Measurements from ENCODE around the gene AP1G2. TPM values are rescaled to one million over a fixed set of nuclear protein-coding genes. Genes with fewer than 3 reads are reported as not detected.

Gene AP1G2
- polyA plus RNA-seq, 1 of the 3 experiments (the other 2 are of a cell fraction), result 88.3 TPM

DNA sequence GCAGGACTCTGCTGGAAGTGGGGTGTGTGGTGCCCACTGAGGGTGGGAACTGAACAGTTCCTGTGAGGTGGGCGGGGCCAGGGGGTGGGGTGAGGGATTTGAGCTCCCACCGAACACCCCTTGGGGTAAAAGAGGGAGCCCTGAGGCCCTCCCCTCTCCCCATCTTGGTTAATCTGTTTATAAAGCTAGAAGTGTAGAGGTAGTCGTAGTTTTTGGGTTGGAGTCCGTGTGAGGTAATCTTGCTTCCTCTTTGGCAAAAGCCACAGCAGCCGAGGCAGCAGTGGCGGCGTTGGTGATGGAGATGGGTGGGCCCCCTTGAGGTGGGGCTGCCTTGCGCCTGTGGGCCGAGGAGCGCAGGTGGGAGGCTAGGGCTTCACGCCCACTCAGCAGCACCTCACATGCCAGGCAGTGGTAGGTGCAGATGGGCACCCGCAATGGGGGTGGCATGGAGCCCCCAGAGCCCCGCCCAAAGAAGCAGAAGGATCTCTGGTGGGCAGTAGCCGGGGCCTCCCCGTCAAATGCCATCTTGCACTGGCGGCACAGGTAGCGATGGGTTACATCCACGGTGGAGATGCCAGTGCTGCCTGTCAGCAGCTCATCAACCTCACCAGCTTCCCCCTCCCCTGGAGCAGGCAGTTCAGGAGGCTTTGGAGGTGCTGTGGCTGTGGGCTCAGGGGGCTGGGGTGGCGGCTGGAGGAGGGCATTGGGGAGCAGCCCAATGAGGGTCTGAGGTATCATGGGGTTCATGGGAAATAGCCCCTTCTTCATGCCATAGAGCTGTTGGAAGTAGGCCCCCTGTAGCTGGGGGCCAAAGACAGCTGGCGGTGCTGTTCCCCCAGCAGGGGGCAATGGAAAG lies 45.6 kb downstream of the AP1G2 start:
- Histone ChIP-seq H3K27ac (ENCODE audit: low read depth in 2 of 2, low read length in 1 of 2) (no peak overlapping the region), H3K9me2 (no peaks in the 10 kb centered on the region), H3K27me3 (ENCODE audit: insufficient read depth) (no peaks in the 10 kb centered on the region), H4K20me1 (ENCODE audit: insufficient read depth) (no peaks in the 10 kb centered on the region), H3K9ac (no peak overlapping the region), H3K79me2 (ENCODE audit: insufficient read depth) (no peaks in the 10 kb centered on the region), H2AFZ (ENCODE audit: low read depth) (no peak overlapping the region), H3K4me3 (ENCODE audit: low read depth in 2 of 2, low read length in 1 of 2) (no peak overlapping the region), H3K4me1 (ENCODE audit: control insufficient read depth in 1 of 2, insufficient read depth in 2 of 2, low read depth in 1 of 2, low read length in 1 of 2) (no peaks in the 10 kb centered on the region), H3K36me3 (replicated peaks in 1 of 2; ENCODE audit: control insufficient read depth in 1 of 2, insufficient read depth in 2 of 2, low read length in 1 of 2) (peaks cover 0 to 6% of the 10 kb centered on the region in 2 experiments), H3F3A (replicated peaks; ENCODE audit: insufficient read depth) (no peaks in the 10 kb centered on the region), H3K4me2 (no peak overlapping the region), H3K9me3 (no peaks in the 10 kb centered on the region)
- POLR2A ChIA-PET, result interaction anchor here (1.2 kb wide), 1 partner anchor 9 kb away, joined by 4 read pairs; no protein-coding TSS in a partner anchor
- DNase-seq, result no peak
- CTCF ChIA-PET, result interaction anchor here (1.1 to 2.9 kb wide), 4 partner anchors 11 to 44 kb away, joined by 3 to 11 read pairs (median 8); no protein-coding TSS in a partner anchor
- WGBS (ENCODE audit: low lambda C conversion rate), result 85% methylated on average over 11 of the region's 20 CpGs
- TF ChIP-seq RCOR1 (IDR thresholded peaks at IDR 0.05; ENCODE audit: low read length), result no peak
- no peak for TF ChIP-seq GABPA (IDR thresholded peaks at IDR 0.05; ENCODE audit: low read depth)

- WGBS (ENCODE audit: low lambda C conversion rate), result 81% methylated on average over 14 of the region's 14 CpGs
- CTCF ChIA-PET, result interaction anchor here (1.1 to 2.0 kb wide), 4 partner anchors 8 to 39 kb away, joined by 3 to 9 read pairs (median 6); no protein-coding TSS in a partner anchor
- DNase-seq, result no peak
- H3K36me3 ChIP-seq (replicated peaks in 1 of 2; ENCODE audit: control insufficient read depth in 1 of 2, insufficient read depth in 2 of 2, low read length in 1 of 2), result peaks cover 0 to 3% of the 10 kb centered on the region in 2 experiments
- H3F3A ChIP-seq (replicated peaks; ENCODE audit: insufficient read depth), result no peaks in the 10 kb centered on the region
- POLR2A ChIA-PET, result no interaction called here
- H3K27me3 ChIP-seq (ENCODE audit: insufficient read depth), result no peaks in the 10 kb centered on the region
- no peak overlapping the region for H3K27ac ChIP-seq (ENCODE audit: low read depth in 2 of 2, low read length in 1 of 2)
- no peaks in the 10 kb centered on the region for H4K20me1 ChIP-seq (ENCODE audit: insufficient read depth)
- H3K4me1 ChIP-seq (ENCODE audit: control insufficient read depth in 1 of 2, insufficient read depth in 2 of 2, low read depth in 1 of 2, low read length in 1 of 2), result no peaks in the 10 kb centered on the region
- no peak overlapping the region for H3K4me2 ChIP-seq
- no peak overlapping the region for H3K9ac ChIP-seq
- H3K4me3 ChIP-seq (ENCODE audit: low read depth in 2 of 2, low read length in 1 of 2), result no peak overlapping the region
- H3K9me3 ChIP-seq, result no peaks in the 10 kb centered on the region
- no peaks in the 10 kb centered on the region for H3K79me2 ChIP-seq (ENCODE audit: insufficient read depth)
- no peaks in the 10 kb centered on the region for H3K9me2 ChIP-seq
- H2AFZ ChIP-seq (ENCODE audit: low read depth), result no peak overlapping the region
- TF ChIP-seq NFIC (IDR thresholded peaks at IDR 0.05; ENCODE audit: borderline replicate concordance), result no peak
- no peak for TF ChIP-seq ELF1 (IDR thresholded peaks at IDR 0.05)
- TF ChIP-seq TAF1 (IDR thresholded peaks at IDR 0.05; ENCODE audit: borderline replicate concordance, low read depth, low read length), result no peak
- TF ChIP-seq, protein P1, sequence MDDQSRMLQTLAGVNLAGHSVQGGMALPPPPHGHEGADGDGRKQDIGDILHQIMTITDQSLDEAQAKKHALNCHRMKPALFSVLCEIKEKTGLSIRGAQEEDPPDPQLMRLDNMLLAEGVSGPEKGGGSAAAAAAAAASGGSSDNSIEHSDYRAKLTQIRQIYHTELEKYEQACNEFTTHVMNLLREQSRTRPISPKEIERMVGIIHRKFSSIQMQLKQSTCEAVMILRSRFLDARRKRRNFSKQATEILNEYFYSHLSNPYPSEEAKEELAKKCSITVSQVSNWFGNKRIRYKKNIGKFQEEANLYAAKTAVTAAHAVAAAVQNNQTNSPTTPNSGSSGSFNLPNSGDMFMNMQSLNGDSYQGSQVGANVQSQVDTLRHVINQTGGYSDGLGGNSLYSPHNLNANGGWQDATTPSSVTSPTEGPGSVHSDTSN (IDR thresholded peaks at IDR 0.05), result no peak
- TF ChIP-seq EZH2phosphoT487 (IDR thresholded peaks at IDR 0.05; ENCODE audit: borderline replicate concordance, low read depth), result no peak
- TF ChIP-seq TEAD4 (IDR thresholded peaks at IDR 0.05; ENCODE audit: borderline replicate concordance, insufficient read depth), result no peak
- no peak for TF ChIP-seq CTCF (IDR thresholded peaks at IDR 0.05)
- no peak for TF ChIP-seq YY1 (IDR thresholded peaks at IDR 0.05; ENCODE audit: low read depth)
- TF ChIP-seq RXRA (IDR thresholded peaks at IDR 0.05; ENCODE audit: borderline replicate concordance, low read depth), result no peak
- TF ChIP-seq, protein P2, sequence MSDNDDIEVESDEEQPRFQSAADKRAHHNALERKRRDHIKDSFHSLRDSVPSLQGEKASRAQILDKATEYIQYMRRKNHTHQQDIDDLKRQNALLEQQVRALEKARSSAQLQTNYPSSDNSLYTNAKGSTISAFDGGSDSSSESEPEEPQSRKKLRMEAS (IDR thresholded peaks at IDR 0.05; ENCODE audit: low read depth), result no peak
- TF ChIP-seq, protein P3, sequence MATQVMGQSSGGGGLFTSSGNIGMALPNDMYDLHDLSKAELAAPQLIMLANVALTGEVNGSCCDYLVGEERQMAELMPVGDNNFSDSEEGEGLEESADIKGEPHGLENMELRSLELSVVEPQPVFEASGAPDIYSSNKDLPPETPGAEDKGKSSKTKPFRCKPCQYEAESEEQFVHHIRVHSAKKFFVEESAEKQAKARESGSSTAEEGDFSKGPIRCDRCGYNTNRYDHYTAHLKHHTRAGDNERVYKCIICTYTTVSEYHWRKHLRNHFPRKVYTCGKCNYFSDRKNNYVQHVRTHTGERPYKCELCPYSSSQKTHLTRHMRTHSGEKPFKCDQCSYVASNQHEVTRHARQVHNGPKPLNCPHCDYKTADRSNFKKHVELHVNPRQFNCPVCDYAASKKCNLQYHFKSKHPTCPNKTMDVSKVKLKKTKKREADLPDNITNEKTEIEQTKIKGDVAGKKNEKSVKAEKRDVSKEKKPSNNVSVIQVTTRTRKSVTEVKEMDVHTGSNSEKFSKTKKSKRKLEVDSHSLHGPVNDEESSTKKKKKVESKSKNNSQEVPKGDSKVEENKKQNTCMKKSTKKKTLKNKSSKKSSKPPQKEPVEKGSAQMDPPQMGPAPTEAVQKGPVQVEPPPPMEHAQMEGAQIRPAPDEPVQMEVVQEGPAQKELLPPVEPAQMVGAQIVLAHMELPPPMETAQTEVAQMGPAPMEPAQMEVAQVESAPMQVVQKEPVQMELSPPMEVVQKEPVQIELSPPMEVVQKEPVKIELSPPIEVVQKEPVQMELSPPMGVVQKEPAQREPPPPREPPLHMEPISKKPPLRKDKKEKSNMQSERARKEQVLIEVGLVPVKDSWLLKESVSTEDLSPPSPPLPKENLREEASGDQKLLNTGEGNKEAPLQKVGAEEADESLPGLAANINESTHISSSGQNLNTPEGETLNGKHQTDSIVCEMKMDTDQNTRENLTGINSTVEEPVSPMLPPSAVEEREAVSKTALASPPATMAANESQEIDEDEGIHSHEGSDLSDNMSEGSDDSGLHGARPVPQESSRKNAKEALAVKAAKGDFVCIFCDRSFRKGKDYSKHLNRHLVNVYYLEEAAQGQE (IDR thresholded peaks at IDR 0.05; ENCODE audit: low read depth, low read length), result no peak
- TF ChIP-seq, protein P4, sequence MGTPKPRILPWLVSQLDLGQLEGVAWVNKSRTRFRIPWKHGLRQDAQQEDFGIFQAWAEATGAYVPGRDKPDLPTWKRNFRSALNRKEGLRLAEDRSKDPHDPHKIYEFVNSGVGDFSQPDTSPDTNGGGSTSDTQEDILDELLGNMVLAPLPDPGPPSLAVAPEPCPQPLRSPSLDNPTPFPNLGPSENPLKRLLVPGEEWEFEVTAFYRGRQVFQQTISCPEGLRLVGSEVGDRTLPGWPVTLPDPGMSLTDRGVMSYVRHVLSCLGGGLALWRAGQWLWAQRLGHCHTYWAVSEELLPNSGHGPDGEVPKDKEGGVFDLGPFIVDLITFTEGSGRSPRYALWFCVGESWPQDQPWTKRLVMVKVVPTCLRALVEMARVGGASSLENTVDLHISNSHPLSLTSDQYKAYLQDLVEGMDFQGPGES (IDR thresholded peaks at IDR 0.05; ENCODE audit: low read depth, low read length), result no peak
- TF ChIP-seq, protein P5, sequence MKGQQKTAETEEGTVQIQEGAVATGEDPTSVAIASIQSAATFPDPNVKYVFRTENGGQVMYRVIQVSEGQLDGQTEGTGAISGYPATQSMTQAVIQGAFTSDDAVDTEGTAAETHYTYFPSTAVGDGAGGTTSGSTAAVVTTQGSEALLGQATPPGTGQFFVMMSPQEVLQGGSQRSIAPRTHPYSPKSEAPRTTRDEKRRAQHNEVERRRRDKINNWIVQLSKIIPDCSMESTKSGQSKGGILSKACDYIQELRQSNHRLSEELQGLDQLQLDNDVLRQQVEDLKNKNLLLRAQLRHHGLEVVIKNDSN (IDR thresholded peaks at IDR 0.05; ENCODE audit: borderline replicate concordance, low read depth), result no peak
- no peak for TF ChIP-seq FOSL2 (IDR thresholded peaks at IDR 0.05; ENCODE audit: borderline replicate concordance, low read depth)
These were observed 46.6 kb downstream of the AP1G2 start for GRCh38 chr14:23520899-23521533.
